Progenitor cell of endocrine pancreas (in vitro differentiated cells): ENCODE results near the gene BAHD1. TPM values are rescaled to one million over a fixed set of nuclear protein-coding genes. Genes with fewer than 3 reads are reported as not detected.
"Not testable (repeated sequence)": the region's sequence is repeated elsewhere in the genome, so short reads cannot be mapped to it uniquely, and the experiment has no call there.

ENCODE experiments used
- DNase-seq: peaks from one replicate; pipeline ENCODE4 v3.0.0; 2021; ENCODE audit warnings: low spot score; ENCODE audit not compliant: unreplicated experiment
- H3K27ac Mint-ChIP-seq: 2 replicates; pipeline ENCODE4 v1.8.0; 2021; ENCODE audit warnings: mild to moderate bottlenecking, moderate library complexity, mixed read lengths
- H3K27me3 Mint-ChIP-seq: 2 replicates; pipeline ENCODE4 v1.8.0; 2021; ENCODE audit warnings: mixed read lengths
- H3K36me3 Mint-ChIP-seq: 2 replicates; pipeline ENCODE4 v1.8.0; 2022; ENCODE audit warnings: mixed read lengths; ENCODE audit not compliant: insufficient read depth
- H3K4me1 Mint-ChIP-seq: 2 replicates; pipeline ENCODE4 v1.8.0; 2021; ENCODE audit warnings: low read depth, mixed read lengths
- H3K4me3 Mint-ChIP-seq: 2 replicates; pipeline ENCODE4 v1.8.0; 2021; ENCODE audit warnings: low read depth, mild to moderate bottlenecking, moderate library complexity, mixed read lengths
- H3K9me3 Mint-ChIP-seq: 2 replicates; pipeline ENCODE4 v1.8.0; 2021; ENCODE audit warnings: low read depth, mixed read lengths
- CTCF ChIP-seq: fragments of 200-600 bp; sonication (generic); IDR thresholded peaks from one replicate; pipeline ENCODE4 v1.5.0; 2021; ENCODE audit warnings: antibody characterized with exemption, mild to moderate bottlenecking; ENCODE audit not compliant: unreplicated experiment
- total RNA-seq: library from RNA; stranded (reverse); gene quantifications from 2 replicates; pipeline ENCODE4 v1.2.1, GENCODE V29; 2021

BAHD1 gene
- total RNA-seq, 1 donor from 2014 or later = 24.1 TPM

GRCh38 chr15:40452296-40453090 is 11.7 kb downstream of the BAHD1 start:
- Mint-ChIP-seq H3K4me1 (peaks cover 18% of the 10 kb centered on the region), H3K27ac (no peak overlapping the region), H3K4me3 (no peak overlapping the region)

DNA sequence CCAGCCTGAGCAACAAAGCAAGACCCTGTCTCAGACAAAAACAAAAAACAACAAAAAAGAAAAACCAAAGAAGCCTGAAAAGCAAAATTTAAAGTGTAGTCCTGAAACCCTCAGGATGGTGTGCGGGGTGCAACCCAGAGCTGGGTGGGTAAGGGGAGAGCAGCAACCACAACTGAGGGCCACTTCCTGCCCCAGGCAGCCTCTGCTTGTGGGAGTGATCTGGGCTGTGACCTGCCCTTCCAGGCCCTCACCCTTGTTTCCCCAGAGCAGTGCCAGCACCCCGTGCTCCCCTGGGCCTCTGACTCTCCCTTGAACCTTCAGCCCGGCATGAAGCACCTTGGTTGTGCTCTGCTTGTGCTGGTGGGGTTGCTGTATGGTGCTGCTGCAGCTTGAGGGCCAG is 13.2 kb downstream of the BAHD1 start:
- H3K36me3 Mint-ChIP-seq, H3K27ac Mint-ChIP-seq, H3K27me3 Mint-ChIP-seq, H3K4me3 Mint-ChIP-seq, DNase-seq, H3K9me3 Mint-ChIP-seq: not testable (repeated sequence)
- peaks cover 18% of the 10 kb centered on the region for H3K4me1 Mint-ChIP-seq

More at GRCh38 chr15:40452296-40453090, 11.7 kb downstream of the BAHD1 start:
- DNase-seq = no peak
- no peaks in the 10 kb centered on the region for H3K36me3 Mint-ChIP-seq
- H3K9me3 Mint-ChIP-seq = no peaks in the 10 kb centered on the region
- TF ChIP-seq CTCF = no peak
- no peaks in the 10 kb centered on the region for H3K27me3 Mint-ChIP-seq

GRCh38 chr15:40454904-40455391 is 14.2 kb downstream of the BAHD1 start:
- H3K27ac Mint-ChIP-seq = no peak overlapping the region
- H3K4me1 Mint-ChIP-seq = peaks cover 18% of the 10 kb centered on the region

GRCh38 chr15:40456299-40456712 is 15.6 kb downstream of the BAHD1 start:
- Mint-ChIP-seq H3K36me3 (no peaks in the 10 kb centered on the region), H3K27me3 (no peaks in the 10 kb centered on the region), H3K9me3 (no peaks in the 10 kb centered on the region), H3K4me3 (no peak overlapping the region), H3K4me1 (peaks cover 15% of the 10 kb centered on the region), H3K27ac (no peak overlapping the region)
- no peak for DNase-seq
- no peak for TF ChIP-seq CTCF

More at GRCh38 chr15:40454904-40455391, 14.2 kb downstream of the BAHD1 start:
- Mint-ChIP-seq H3K36me3 (no peaks in the 10 kb centered on the region), H3K9me3 (no peaks in the 10 kb centered on the region), H3K4me3 (no peak overlapping the region), H3K27me3 (no peaks in the 10 kb centered on the region)
- DNase-seq = no peak
- TF ChIP-seq CTCF = no peak

- Mint-ChIP-seq H3K4me1 (peaks cover 11% of the 10 kb centered on the region), H3K27me3 (no peaks in the 10 kb centered on the region), H3K36me3 (no peaks in the 10 kb centered on the region), H3K27ac (no peak overlapping the region), H3K4me3 (no peak overlapping the region), H3K9me3 (no peaks in the 10 kb centered on the region)
- no peak for TF ChIP-seq CTCF
- DNase-seq = no peak
These were observed 16.0 kb downstream of the BAHD1 start for GRCh38 chr15:40456738-40457137.
